ENCODE results near the gene EML4. TPM values are rescaled to one million over a fixed set of nuclear protein-coding genes. Genes with fewer than 3 reads are reported as not detected.

Gene EML4
- total RNA-seq, 2 experiments from 2014 or later = 37.1 to 43.2 TPM

GRCh38 chr2:42140496-42140895, 28.7 kb upstream of the EML4 start:
- Histone ChIP-seq H3K4me1 (ENCODE audit: insufficient read depth, low read length, poor library complexity, severe bottlenecking) (peaks cover 19% of the 10 kb centered on the region), H3K79me2 (ENCODE audit: insufficient read depth, low read depth, low read length) (no peaks in the 10 kb centered on the region), H3K27ac (ENCODE audit: low read depth, low read length, poor library complexity, severe bottlenecking) (no peak overlapping the region), H4K20me1 (ENCODE audit: insufficient read depth, low read length) (no peaks in the 10 kb centered on the region), H3K9me2 (ENCODE audit: insufficient read depth, low read length) (no peaks in the 10 kb centered on the region), H3K9me3 (ENCODE audit: low read length) (no peaks in the 10 kb centered on the region), H2AFZ (ENCODE audit: low read length) (no peak overlapping the region), H3K4me2 (ENCODE audit: low read length) (no peak overlapping the region), H3K4me3 (ENCODE audit: low read depth, low read length, poor library complexity, severe bottlenecking) (no peak overlapping the region), H3K36me3 (ENCODE audit: insufficient read depth, low read length) (no peaks in the 10 kb centered on the region)
- DNase-seq (ENCODE audit: low spot score) = no peak
- intact Hi-C loops (cut with micrococcal nuclease; ENCODE audit: unreplicated experiment) = no loop called here
- TF ChIP-seq CTCF (conservative IDR thresholded peaks at IDR 0.05; ENCODE audit: low read length) (no peak), EZH2phosphoT487 (IDR thresholded peaks at IDR 0.05; ENCODE audit: borderline replicate concordance, low read depth, low read length) (no peak)
- CTCF ChIA-PET (ENCODE audit: unreplicated experiment) = no interaction called here
- POLR2A ChIA-PET = interaction anchor here (2.6 kb wide), 1 partner anchor 10 kb away, joined by 11 read pairs; no protein-coding TSS in a partner anchor
- BruUV-seq (replicated peaks) = no TSS peak

GRCh38 chr2:42141687-42142546, 27.2 kb upstream of the EML4 start:
- no peak for TF ChIP-seq CTCF (conservative IDR thresholded peaks at IDR 0.05; ENCODE audit: low read length)
- TF ChIP-seq EZH2phosphoT487 (IDR thresholded peaks at IDR 0.05; ENCODE audit: borderline replicate concordance, low read depth, low read length) = no peak
- DNase-seq (ENCODE audit: low spot score) = peak; percentile 24
- Histone ChIP-seq H3K36me3 (ENCODE audit: insufficient read depth, low read length) (no peaks in the 10 kb centered on the region), H3K4me1 (ENCODE audit: insufficient read depth, low read length, poor library complexity, severe bottlenecking) (peaks cover 11% of the 10 kb centered on the region), H3K79me2 (ENCODE audit: insufficient read depth, low read depth, low read length) (no peaks in the 10 kb centered on the region), H3K9me3 (ENCODE audit: low read length) (no peaks in the 10 kb centered on the region), H2AFZ (ENCODE audit: low read length) (peak overlapping the region; percentile 66), H3K4me2 (ENCODE audit: low read length) (peak overlapping the region; percentile 46), H3K4me3 (ENCODE audit: low read depth, low read length, poor library complexity, severe bottlenecking) (no peak overlapping the region), H3K27ac (ENCODE audit: low read depth, low read length, poor library complexity, severe bottlenecking) (no peak overlapping the region), H3K9me2 (ENCODE audit: insufficient read depth, low read length) (no peaks in the 10 kb centered on the region), H4K20me1 (ENCODE audit: insufficient read depth, low read length) (no peaks in the 10 kb centered on the region)
- no TSS peak for BruUV-seq (replicated peaks)
- CTCF ChIA-PET (ENCODE audit: unreplicated experiment) = no interaction called here
- POLR2A ChIA-PET = interaction anchor here (0.6 to 2.6 kb wide), 9 partner anchors 9 to 398 kb away, joined by 3 to 14 read pairs (median 4); partner anchors contain the start of gene EML4
- intact Hi-C loops (cut with micrococcal nuclease; ENCODE audit: unreplicated experiment) = no loop called here
